Kidney (tissue), 14 donors: ENCODE measurements around the gene ARHGEF28. TPM values are rescaled to one million over a fixed set of nuclear protein-coding genes. Genes with fewer than 3 reads are reported as not detected.

ENCODE experiments used
- DNase-seq, 5 donors: peaks; one replicate each; pipeline ENCODE4 v3.0.0-alpha.2; 2013 to 2020
- FAIRE-seq: peaks from 2 replicates; lab custom pipeline; 2012; peaks lifted over from hg19 to GRCh38; lab: Jason Lieb, UNC
- H3K27ac ChIP-seq, 2 donors: one replicate each; pipeline ENCODE4 v1.7.0; 2013; ENCODE audit warnings: low read depth in 2 of 2, low read length in 2 of 2, inconsistent platforms in 1 of 2
- H3K27me3 ChIP-seq: one replicate; pipeline ENCODE4 v1.7.1; 2013; ENCODE audit warnings: low read length, inconsistent platforms; ENCODE audit not compliant: control insufficient read depth, insufficient read depth
- H3K36me3 ChIP-seq, 3 donors: one replicate each; pipeline versions ENCODE4 v1.7.0 to v1.7.1; 2013; ENCODE audit warnings: low read length in 3 of 3, control low read depth in 1 of 3, inconsistent platforms in 1 of 3; ENCODE audit not compliant: insufficient read depth in 3 of 3, control insufficient read depth in 2 of 3
- H3K4me1 ChIP-seq, 3 donors: one replicate each; pipeline versions ENCODE4 v1.7.0 to v1.7.1; 2013; ENCODE audit warnings: low read length in 3 of 3, inconsistent platforms in 1 of 3, low read depth in 1 of 3; ENCODE audit not compliant: control insufficient read depth in 2 of 3, insufficient read depth in 2 of 3
- H3K4me3 ChIP-seq, 3 donors: one replicate each; pipeline versions ENCODE4 v1.7.0 to v1.8.1; 2013; ENCODE audit warnings: low read length in 3 of 3, control low read depth in 1 of 3, inconsistent platforms in 1 of 3
- H3K9ac ChIP-seq, 3 donors: one replicate each; pipeline versions ENCODE4 v1.7.0 to v1.7.1; 2013; ENCODE audit warnings: low read length in 3 of 3, control low read depth in 1 of 3, inconsistent platforms in 1 of 3
- H3K9me3 ChIP-seq, 3 donors: one replicate each; pipeline versions ENCODE4 v1.7.0 to v1.7.1; 2013; ENCODE audit warnings: low read length in 3 of 3, control low read depth in 1 of 3, inconsistent platforms in 1 of 3; ENCODE audit not compliant: control insufficient read depth in 2 of 3, insufficient read depth in 1 of 3
- CTCF ChIP-seq: IDR thresholded peaks from 3 replicates; pipeline ENCODE4 v1.5.1; 2012; ENCODE audit warnings: mild to moderate bottlenecking, moderate library complexity, borderline replicate concordance; ENCODE audit not compliant: insufficient read depth; ENCODE audit errors: extremely low read depth
- intact Hi-C: fragments of 100-400 bp; cut with DNase I; formaldehyde crosslinking; loops from one replicate; pipeline ENCODE4 v1.11.1; 2022
- polyA plus RNA-seq: library from polyadenylated mRNA; stranded (reverse); fragments of 350-450 nt; fragmentation: Illumina TruSeq; extraction: RNeasy Lipid Tissue Mini Kit (QIAGEN cat#74804); gene quantifications from one replicate; pipeline ENCODE4 v1.2.3, GENCODE V29; 2014; ENCODE audit warnings: low read depth, low replicate concordance; ENCODE audit not compliant: insufficient read depth
- total RNA-seq: library from RNA; stranded (reverse); fragmentation: NEBNext Ultra II Directional; extraction: Animal tissue kit (Norgen Biotek cat#: 25700); gene quantifications from one replicate; pipeline ENCODE4 v1.2.1, GENCODE V29; 2021
- donor health status: control.
- donor health status: control.
- donor health status: control.
- donor health status: control.
- donor health status: control.
- donor health status: DM: yes; HTN: yes; CAD: no.
- donor health status: Normal renal cell carcinoma (clear cell type).

Gene ARHGEF28
- total and polyA plus RNA-seq, 2 donors from 2014 or later: 21.9 to 66.3 TPM

DNA sequence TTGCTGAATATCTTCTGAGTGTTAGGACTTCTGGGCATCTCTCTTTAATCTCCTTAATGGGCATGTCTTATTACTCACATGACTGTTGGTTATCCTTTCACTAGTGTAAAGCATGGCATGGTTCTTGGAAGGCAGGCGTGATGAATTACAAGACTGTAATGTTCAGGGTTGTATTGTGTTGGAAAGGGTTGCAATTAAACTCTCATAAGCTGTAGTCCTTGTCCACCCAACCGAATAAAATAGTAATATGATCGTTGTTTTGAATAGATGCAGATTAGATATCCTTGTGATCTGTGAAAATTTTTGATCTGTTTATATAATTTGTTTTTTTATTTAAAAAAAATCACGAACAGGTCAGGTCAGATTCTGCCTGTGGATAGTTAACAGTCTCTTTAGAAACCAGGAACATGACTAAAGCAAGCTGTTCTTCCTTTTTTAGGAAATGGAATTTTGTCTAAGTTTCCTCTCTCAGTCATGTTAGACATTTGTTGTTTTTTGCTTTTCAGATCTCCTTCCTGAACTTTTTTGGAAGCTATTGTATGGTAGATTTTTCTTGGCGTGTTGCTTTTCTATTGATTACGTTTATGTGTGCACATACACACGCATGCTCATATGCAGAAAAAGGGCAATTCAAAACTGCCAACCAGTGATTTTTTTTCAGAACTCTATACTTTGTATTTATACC, 121.8 kb downstream of the ARHGEF28 start:
- no peak overlapping the region for H3K9ac ChIP-seq
- H3K4me1 ChIP-seq: peaks cover 0 to 13% (median 13%) of the 10 kb centered on the region in 3 donors
- no peak for FAIRE-seq

GRCh38 chr5:73748510-73749400, 122.8 kb downstream of the ARHGEF28 start:
- TF ChIP-seq CTCF: no peak
- Histone ChIP-seq H3K9me3 (no peaks in the 10 kb centered on the region), H3K27ac (peak overlapping the region in 1 of 2 donors; percentile 24), H3K4me3 (no peak overlapping the region), H3K9ac (no peak overlapping the region), H3K27me3 (no peaks in the 10 kb centered on the region), H3K36me3 (peaks cover 0 to 2% (median 0%) of the 10 kb centered on the region in 3 donors), H3K4me1 (peaks cover 0 to 13% (median 13%) of the 10 kb centered on the region in 3 donors)
- intact Hi-C loops: no loop called here
- peak in 3 of 5 donors; percentile 8 to 77 (median 42) for DNase-seq
- no peak for FAIRE-seq

More for the DNA sequence above, 121.8 kb downstream of the ARHGEF28 start:
- Histone ChIP-seq H3K27ac (no peak overlapping the region), H3K36me3 (no peaks in the 10 kb centered on the region), H3K9me3 (no peaks in the 10 kb centered on the region), H3K27me3 (no peaks in the 10 kb centered on the region), H3K4me3 (no peak overlapping the region)
- peak in 2 of 5 donors; percentile 9 to 32 for DNase-seq
- TF ChIP-seq CTCF: no peak
- intact Hi-C loops: no loop called here

DNA sequence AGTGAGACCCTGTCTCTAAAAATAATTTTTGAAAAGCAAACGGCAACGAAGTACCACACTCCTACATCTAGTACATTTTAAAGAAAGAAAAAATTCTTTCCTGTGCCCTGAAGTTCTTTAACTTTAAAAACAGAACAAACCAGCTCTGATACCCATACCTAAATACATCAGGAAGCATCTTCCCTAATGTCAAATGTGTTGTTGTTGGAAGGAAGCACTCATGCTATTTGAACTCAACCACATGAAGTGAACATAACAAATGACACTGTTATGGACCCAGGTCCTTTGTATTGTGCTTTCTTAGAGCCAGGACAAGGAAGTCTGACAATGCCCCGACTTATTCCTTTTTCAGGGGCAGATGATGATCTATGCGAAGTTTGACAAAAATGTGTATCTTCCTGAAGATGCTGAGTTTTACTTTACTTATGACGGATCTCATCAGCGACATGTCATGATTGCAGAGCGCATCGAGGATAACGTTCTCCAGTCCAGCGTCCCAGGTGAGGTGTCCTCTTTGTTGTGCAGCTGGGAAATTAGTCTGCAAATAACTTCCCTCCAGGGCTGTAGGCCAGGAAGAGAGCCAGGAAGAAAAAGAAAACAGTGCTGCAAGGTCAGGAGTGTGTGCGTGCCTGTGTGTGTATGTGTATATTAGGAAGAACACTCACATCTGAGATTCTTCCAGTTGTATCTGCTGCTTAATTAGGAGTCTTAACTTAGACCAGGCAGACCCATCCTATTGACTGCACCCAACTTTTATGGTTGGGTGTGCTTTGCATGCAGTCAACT, 123.7 kb downstream of the ARHGEF28 start:
- TF ChIP-seq CTCF: no peak
- peaks cover 0 to 2% (median 0%) of the 10 kb centered on the region in 3 donors for H3K36me3 ChIP-seq
- no peak overlapping the region for H3K9ac ChIP-seq
- intact Hi-C loops: no loop called here
- no peaks in the 10 kb centered on the region for H3K27me3 ChIP-seq
- no peaks in the 10 kb centered on the region for H3K9me3 ChIP-seq
- peaks cover 0 to 13% (median 13%) of the 10 kb centered on the region in 3 donors for H3K4me1 ChIP-seq
- FAIRE-seq: no peak
- DNase-seq: peak in 1 of 5 donors; percentile 15
- H3K27ac ChIP-seq: no peak overlapping the region
- no peak overlapping the region for H3K4me3 ChIP-seq
